H1 (cell line): ENCODE measurements around the gene ECT2L. TPM values are rescaled to one million over a fixed set of nuclear protein-coding genes. Genes with fewer than 3 reads are reported as not detected.

Source experiments
- CTCF ChIA-PET: fragments of 300-600 bp; sonication (Branson Sonifier 250); formaldehyde crosslinking; loops from one replicate; lab custom pipeline; 2021; ENCODE audit not compliant: partially characterized antibody; lab: Charles Lee
- POLR2A ChIA-PET: fragments of 300-600 bp; sonication (Branson Sonifier 250); formaldehyde crosslinking; loops from one replicate; lab custom pipeline; 2021; ENCODE audit warnings: inconsistent platforms; ENCODE audit not compliant: partially characterized antibody; lab: Charles Lee
- DNase-seq, 2 experiments: peaks; one replicate each; pipeline versions ENCODE4 v3.0.0 to v3.0.0-alpha.2; 2010 to 2022; ENCODE audit warnings: low spot score in 2 of 2, low read depth in 1 of 2, mixed read lengths in 1 of 2
- FAIRE-seq: peaks from 2 replicates; lab custom pipeline; 2011; peaks lifted over from hg19 to GRCh38; lab: Jason Lieb, UNC
- H2AFZ ChIP-seq: 2 replicates; pipeline ENCODE4 v1.8.1; 2012; ENCODE audit warnings: low read length, inconsistent platforms
- H2AK5ac ChIP-seq: 2 replicates; pipeline ENCODE4 v1.6.1; 2013; ENCODE audit warnings: low read depth, low read length
- H2BK120ac ChIP-seq: replicated peaks from 2 replicates; pipeline ENCODE3; 2013; ENCODE audit warnings: low read depth, low read length, inconsistent platforms
- H2BK12ac ChIP-seq: 2 replicates; pipeline ENCODE4 v1.6.1; 2013; ENCODE audit warnings: low read depth, low read length
- H2BK15ac ChIP-seq: 2 replicates; pipeline ENCODE4 v1.6.1; 2013; ENCODE audit warnings: low read length
- H2BK20ac ChIP-seq: 2 replicates; pipeline ENCODE4 v1.6.1; 2013; ENCODE audit warnings: low read length
- H2BK5ac ChIP-seq: 2 replicates; pipeline ENCODE4 v1.6.1; 2013; ENCODE audit warnings: low read depth, low read length
- H3K14ac ChIP-seq: 2 replicates; pipeline ENCODE4 v1.6.1; 2013; ENCODE audit warnings: inconsistent platforms; ENCODE audit not compliant: insufficient read length
- H3K18ac ChIP-seq: 2 replicates; pipeline ENCODE4 v1.6.1; 2013; ENCODE audit warnings: low read length; ENCODE audit errors: extremely low read depth
- H3K23ac ChIP-seq: 2 replicates; pipeline ENCODE4 v1.6.1; 2013; ENCODE audit warnings: inconsistent platforms; ENCODE audit not compliant: insufficient read length
- H3K23me2 ChIP-seq: 2 replicates; pipeline ENCODE4 v1.6.1; 2013; ENCODE audit warnings: low read depth, low read length
- H3K27ac ChIP-seq: 2 replicates; pipeline ENCODE4 v1.6.1; 2011; ENCODE audit warnings: low read depth, low read length, inconsistent platforms
- H3K27me3 ChIP-seq, 4 experiments: replicated peaks in 1 of 4; 1 replicate in 1 of 4; 2 replicates in 3 of 4; pipeline versions ENCODE4 v1.6.1 to v1.8.1; 2011 to 2013; ENCODE audit warnings: low read length in 3 of 4, mild to moderate bottlenecking in 3 of 4, inconsistent platforms in 2 of 4, mixed read lengths in 2 of 4, moderate library complexity in 1 of 4; ENCODE audit not compliant: control insufficient read depth in 3 of 4, insufficient read depth in 3 of 4; ENCODE audit errors: extremely low read depth in 1 of 4
- H3K36me3 ChIP-seq, 4 experiments: 2 replicates each; pipeline versions ENCODE4 v1.6.1 to v1.8.1; 2011 to 2013; ENCODE audit warnings: mild to moderate bottlenecking in 4 of 4, low read length in 3 of 4, moderate library complexity in 2 of 4, control low read depth in 1 of 4, inconsistent platforms in 1 of 4; ENCODE audit not compliant: insufficient read depth in 4 of 4, control insufficient read depth in 2 of 4
- H3K4ac ChIP-seq: replicated peaks from 2 replicates; pipeline ENCODE3; 2013; ENCODE audit warnings: low read length, low read depth, mixed read lengths, inconsistent platforms; ENCODE audit not compliant: insufficient read length
- H3K4me1 ChIP-seq, 4 experiments: replicated peaks in 1 of 4; 1 replicate in 1 of 4; 2 replicates in 3 of 4; pipeline versions ENCODE4 v1.6.1 to v1.8.1; 2011 to 2013; ENCODE audit warnings: low read length in 3 of 4, inconsistent platforms in 2 of 4, mixed read lengths in 1 of 4; ENCODE audit not compliant: insufficient read depth in 4 of 4, control insufficient read depth in 3 of 4
- H3K4me2 ChIP-seq, 2 experiments: 2 replicates each; pipeline versions ENCODE4 v1.6.1 to v1.8.1; 2011 to 2013; ENCODE audit warnings: low read depth in 2 of 2, low read length in 2 of 2, control low read depth in 1 of 2, inconsistent platforms in 1 of 2, mild to moderate bottlenecking in 1 of 2; ENCODE audit not compliant: insufficient read depth in 1 of 2
- H3K4me3 ChIP-seq, 4 experiments: fragments of 200-600, 300-600 bp in 1 of 4; sonication (generic), shearing (Covaris generic), sonication (Bioruptor Twin) in 1 of 4; 2 replicates each; pipeline versions ENCODE4 v1.5.1 to v1.8.1; 2011 to 2016; ENCODE audit warnings: low read length in 4 of 4, low read depth in 3 of 4, control low read depth in 2 of 4, inconsistent platforms in 2 of 4, mild to moderate bottlenecking in 2 of 4, mixed read lengths in 1 of 4, moderate library complexity in 1 of 4; ENCODE audit not compliant: insufficient read depth in 2 of 4; ENCODE audit errors: extremely low read depth in 1 of 4
- H3K56ac ChIP-seq: replicated peaks from 2 replicates; pipeline ENCODE3; 2013; ENCODE audit warnings: low read depth, mild to moderate bottlenecking, mixed read lengths, low read length, inconsistent platforms; ENCODE audit not compliant: insufficient read length
- H3K79me1 ChIP-seq: 2 replicates; pipeline ENCODE4 v1.6.1; 2013; ENCODE audit warnings: low read depth, low read length, control low read depth
- H3K79me2 ChIP-seq, 2 experiments: 2 replicates each; pipeline versions ENCODE4 v1.6.1 to v1.8.1; 2012 to 2013; ENCODE audit warnings: low read length in 2 of 2, mild to moderate bottlenecking in 2 of 2, inconsistent platforms in 1 of 2; ENCODE audit not compliant: insufficient read depth in 2 of 2, control insufficient read depth in 1 of 2
- H3K9ac ChIP-seq, 4 experiments: replicated peaks in 1 of 4; 1 replicate in 1 of 4; 2 replicates in 3 of 4; pipeline versions ENCODE4 v1.6.1 to v1.8.1; 2011 to 2013; ENCODE audit warnings: low read depth in 3 of 4, low read length in 3 of 4, control low read depth in 2 of 4, mild to moderate bottlenecking in 2 of 4, moderate library complexity in 2 of 4, inconsistent platforms in 1 of 4; ENCODE audit errors: extremely low read depth in 1 of 4
- H3K9me3 ChIP-seq, 2 experiments: 2 replicates each; pipeline versions ENCODE4 v1.6.1 to v1.8.1; 2012 to 2013; ENCODE audit warnings: mild to moderate bottlenecking in 2 of 2, moderate library complexity in 2 of 2, control low read depth in 1 of 2, inconsistent platforms in 1 of 2, low read depth in 1 of 2, low read length in 1 of 2, mixed read lengths in 1 of 2; ENCODE audit not compliant: insufficient read depth in 2 of 2
- H4K20me1 ChIP-seq, 2 experiments: replicated peaks in 1 of 2; 2 replicates each; pipeline versions ENCODE3 to v1.8.1; 2011 to 2013; ENCODE audit warnings: inconsistent platforms in 2 of 2, low read length in 2 of 2, mild to moderate bottlenecking in 1 of 2; ENCODE audit not compliant: insufficient read depth in 2 of 2, control insufficient read depth in 1 of 2
- H4K5ac ChIP-seq: 2 replicates; pipeline ENCODE4 v1.6.1; 2013; ENCODE audit warnings: low read length, low read depth, mixed read lengths, inconsistent platforms; ENCODE audit not compliant: insufficient read length
- H4K8ac ChIP-seq: 2 replicates; pipeline ENCODE4 v1.8.0; 2013; ENCODE audit warnings: mild to moderate bottlenecking, moderate library complexity, low read length, inconsistent platforms; ENCODE audit not compliant: insufficient read depth; ENCODE audit errors: extremely low read depth
- H4K91ac ChIP-seq: replicated peaks from 2 replicates; pipeline ENCODE3; 2013; ENCODE audit warnings: low read length, mixed read lengths, inconsistent platforms; ENCODE audit not compliant: insufficient read length
- EGR1 ChIP-seq: IDR thresholded peaks from 2 replicates; pipeline ENCODE4 v1.6.1; 2011; ENCODE audit warnings: low read depth, low read length, borderline replicate concordance
- HDAC2 ChIP-seq, 2 experiments: fragments of 300-600 bp in 1 of 2; sonication (generic) in 1 of 2; IDR thresholded peaks; 2 replicates each; pipeline ENCODE4 v1.6.1; 2011 to 2012; ENCODE audit warnings: low read depth in 2 of 2, low read length in 2 of 2, mild to moderate bottlenecking in 2 of 2, moderate library complexity in 2 of 2, borderline replicate concordance in 1 of 2, inconsistent platforms in 1 of 2
- KDM5A ChIP-seq: fragments of 200-600 bp; IDR thresholded peaks from 2 replicates; pipeline ENCODE4 v1.7.1; 2012; ENCODE audit warnings: mild to moderate bottlenecking, low read length, inconsistent platforms, mixed read lengths
- PHF8 ChIP-seq: fragments of 200-600 bp; sonication (generic); conservative IDR thresholded peaks from 2 replicates; pipeline ENCODE4 v1.7.1; 2012; ENCODE audit warnings: low read depth, mild to moderate bottlenecking, inconsistent platforms, low read length, moderate library complexity
- POLR2A ChIP-seq, 2 experiments: IDR thresholded peaks; 1 replicate in 1 of 2; 2 replicates in 1 of 2; pipeline ENCODE4 v1.6.1; 2011; ENCODE audit warnings: low read depth in 2 of 2, low read length in 2 of 2, mild to moderate bottlenecking in 2 of 2; ENCODE audit errors: control extremely low read depth in 1 of 2
- RBBP5 ChIP-seq: IDR thresholded peaks from 2 replicates; pipeline ENCODE4 v1.7.1; 2012; ENCODE audit warnings: low read depth, mild to moderate bottlenecking, inconsistent platforms, low read length, moderate library complexity, borderline replicate concordance
- RXRA ChIP-seq: IDR thresholded peaks from 2 replicates; pipeline ENCODE4 v1.6.1; 2011; ENCODE audit warnings: low read depth, mild to moderate bottlenecking, low read length, moderate library complexity; ENCODE audit not compliant: insufficient read depth
- SUZ12 ChIP-seq: fragments of 200-600 bp; sonication (generic); IDR thresholded peaks from 2 replicates; pipeline ENCODE4 v1.6.1; 2012; ENCODE audit warnings: mild to moderate bottlenecking, inconsistent platforms, low read length, moderate library complexity, mixed read lengths
- TAF1 ChIP-seq: IDR thresholded peaks from 2 replicates; pipeline ENCODE4 v1.6.1; 2011; ENCODE audit warnings: mild to moderate bottlenecking, low read depth, low read length
- TBP ChIP-seq: IDR thresholded peaks from 2 replicates; pipeline ENCODE4 v1.6.1; 2011; ENCODE audit warnings: low read depth, low read length, improper control_type of control experiment
- TEAD4 ChIP-seq: IDR thresholded peaks from 2 replicates; pipeline ENCODE4 v1.6.1; 2012; ENCODE audit warnings: low read depth, low read length, inconsistent platforms, mixed read lengths
- YY1 ChIP-seq: IDR thresholded peaks from 2 replicates; pipeline ENCODE4 v1.6.1; 2011; ENCODE audit warnings: low read depth, mild to moderate bottlenecking, low read length
- ZNF274 ChIP-seq: IDR thresholded peaks from 2 replicates; pipeline ENCODE4 v1.7.0; 2012; ENCODE audit warnings: low read length, borderline replicate concordance; ENCODE audit errors: extremely low read depth
- WGBS, 2 experiments: shearing (Covaris generic) in 1 of 2; methylation state at CpG; one replicate each; pipeline versions ENCODE4 v1.1.6 to v1.1.7; 2013 to 2015; ENCODE audit warnings: low lambda C conversion rate in 2 of 2, mixed read lengths in 2 of 2, inconsistent platforms in 1 of 2, low coverage in 1 of 2, missing lambda C conversion rate in 1 of 2; ENCODE audit not compliant: insufficient replicate concordance in 2 of 2, insufficient coverage in 1 of 2, insufficient read length in 1 of 2; ENCODE audit errors: extremely low coverage in 1 of 2, missing lambda C conversion rate in 1 of 2; 5-methylcytosine and 5-hydroxymethylcytosine counted together
- polyA plus RNA-seq, 7 experiments: library from polyadenylated mRNA; depleted of rRNA in 3 of 7; stranded (reverse) in 5 of 7; unstranded in 2 of 7; fragments of >200 nt in 5 of 7; fragments of 200-250 nt in 2 of 7; gene quantifications; 1 replicate in 5 of 7; 2 replicates in 1 of 7; 4 replicates in 1 of 7; pipeline versions ENCODE4 v1.2.1 to v1.2.3, GENCODE V29; 2011 to 2013; ENCODE audit warnings: missing spikeins in 2 of 7, mixed read lengths in 2 of 7
- total RNA-seq: library from RNA; stranded (reverse); fragmentation: NEBNext Ultra II Directional; extraction: Animal tissue kit (Norgen Biotek cat#: 25700); gene quantifications from 2 replicates; pipeline ENCODE4 v1.2.1, GENCODE V29; 2021
- TF ChIP-seq, protein P1 (sequence below): IDR thresholded peaks from 2 replicates; pipeline ENCODE4 v1.6.1; 2011; ENCODE audit warnings: low read length, improper control_type of control experiment

ECT2L gene
- total and polyA plus RNA-seq, 2 of the 8 experiments (the other 6 are each of a cell fraction or from before 2014, with no cell fraction given) = not detected

GRCh38 chr6:138931660-138932059, 135.8 kb downstream of the ECT2L start:
- H3K36me3 ChIP-seq = peaks cover 0 to 22% (median 4%) of the 10 kb centered on the region in 4 experiments; a peak in 4 of 8 replicates
- 86% methylated on average over 1 of the region's 1 CpG; no CpG with 5 or more reads in 1 of the 2 experiments for WGBS, 2 experiments
- no peak overlapping the region for H2BK120ac ChIP-seq
- H3K4me1 ChIP-seq = no peaks in the 10 kb centered on the region
- no peak overlapping the region for H2BK15ac ChIP-seq
- H3K18ac ChIP-seq = no peak overlapping the region
- no peaks in the 10 kb centered on the region for H4K20me1 ChIP-seq
- H2BK20ac ChIP-seq = no peak overlapping the region
- no peak for DNase-seq
- FAIRE-seq = no peak
- H4K91ac ChIP-seq = no peak overlapping the region
- no peak overlapping the region for H2BK5ac ChIP-seq
- H3K23ac ChIP-seq = no peak overlapping the region
- no peak overlapping the region for H3K9ac ChIP-seq
- CTCF ChIA-PET = interaction anchor here (0.7 kb wide), 1 partner anchor 20 kb away, joined by 4 read pairs; no protein-coding TSS in a partner anchor
- no peak overlapping the region for H2AFZ ChIP-seq
- no peak overlapping the region for H2AK5ac ChIP-seq
- no peaks in the 10 kb centered on the region for H3K79me1 ChIP-seq
- H3K23me2 ChIP-seq = no peaks in the 10 kb centered on the region
- H4K5ac ChIP-seq = no peak overlapping the region
- no peak overlapping the region for H2BK12ac ChIP-seq
- no peak overlapping the region for H4K8ac ChIP-seq
- H3K27me3 ChIP-seq = no peaks in the 10 kb centered on the region
- POLR2A ChIA-PET = no interaction called here
- H3K79me2 ChIP-seq = no peaks in the 10 kb centered on the region
- H3K27ac ChIP-seq = no peak overlapping the region
- H3K9me3 ChIP-seq = no peaks in the 10 kb centered on the region
- no peak overlapping the region for H3K4me2 ChIP-seq
- H3K4ac ChIP-seq = no peak overlapping the region
- H3K4me3 ChIP-seq = no peak overlapping the region
- H3K14ac ChIP-seq = no peak overlapping the region
- no peak overlapping the region for H3K56ac ChIP-seq
- TF ChIP-seq RXRA (no peak), HDAC2 (IDR thresholded peaks at IDR 0.05; ENCODE audit: borderline replicate concordance in 1 of 2, low read depth in 2 of 2, low read length in 2 of 2) (no peak), SUZ12 (no peak), POLR2A (IDR thresholded peaks at IDR 0.05; ENCODE audit: control extremely low read depth in 1 of 2, low read depth in 2 of 2, low read length in 2 of 2) (no peak), ZNF274 (no peak), EGR1 (no peak), PHF8 (no peak), KDM5A (no peak), TEAD4 (no peak), YY1 (no peak), TAF1 (no peak), RBBP5 (no peak), TBP (no peak)
- TF ChIP-seq, protein P1, sequence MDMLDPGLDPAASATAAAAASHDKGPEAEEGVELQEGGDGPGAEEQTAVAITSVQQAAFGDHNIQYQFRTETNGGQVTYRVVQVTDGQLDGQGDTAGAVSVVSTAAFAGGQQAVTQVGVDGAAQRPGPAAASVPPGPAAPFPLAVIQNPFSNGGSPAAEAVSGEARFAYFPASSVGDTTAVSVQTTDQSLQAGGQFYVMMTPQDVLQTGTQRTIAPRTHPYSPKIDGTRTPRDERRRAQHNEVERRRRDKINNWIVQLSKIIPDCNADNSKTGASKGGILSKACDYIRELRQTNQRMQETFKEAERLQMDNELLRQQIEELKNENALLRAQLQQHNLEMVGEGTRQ = no peak
